CD4-positive, alpha-beta T cell (primary cell): ENCODE results near the gene KANK4. TPM values are rescaled to one million over a fixed set of nuclear protein-coding genes. Genes with fewer than 3 reads are reported as not detected.

ENCODE experiments used
- ATAC-seq: fragments of 200-7000 bp; cut with Tn5 transposase; one replicate; pipeline ENCODE4 v1.10.0; 2022; ENCODE audit warnings: mild to moderate bottlenecking; ENCODE audit not compliant: poor library complexity
- CTCF ChIA-PET: fragments of 350-600 bp; sonication (Branson Sonifier 250); formaldehyde crosslinking; loops from one replicate; lab custom pipeline; 2021; ENCODE audit warnings: antibody characterized with exemption, inconsistent platforms; lab: Charles Lee
- POLR2A ChIA-PET: fragments of 350-600 bp; sonication (Branson Sonifier 250); formaldehyde crosslinking; loops from one replicate; lab custom pipeline; 2021; ENCODE audit warnings: antibody characterized with exemption, inconsistent platforms; lab: Charles Lee
- DNase-seq, 14 experiments: peaks; one replicate each; pipeline ENCODE4 v3.0.0-alpha.2; 2013 to 2020; ENCODE audit warnings: mixed read lengths in 2 of 14
- H3K27ac ChIP-seq, 2 donors: one replicate each; pipeline versions ENCODE4 v1.5.1 to v1.7.0; 2013; ENCODE audit warnings: low read length in 2 of 2, low read depth in 1 of 2, mild to moderate bottlenecking in 1 of 2
- H3K27me3 ChIP-seq, 2 experiments: 1 replicate in 1 of 2; 2 replicates in 1 of 2; pipeline versions ENCODE4 v1.6.1 to v1.7.0; 2013; ENCODE audit warnings: low read length in 2 of 2, control low read depth in 1 of 2, mild to moderate bottlenecking in 1 of 2, moderate library complexity in 1 of 2; ENCODE audit not compliant: insufficient read depth in 2 of 2, control insufficient read depth in 1 of 2
- H3K36me3 ChIP-seq: one replicate; pipeline ENCODE4 v1.6.1; 2013; ENCODE audit warnings: low read length, control low read depth; ENCODE audit not compliant: insufficient read depth
- H3K4me1 ChIP-seq: one replicate; pipeline ENCODE4 v1.6.1; 2013; ENCODE audit warnings: low read length, control low read depth; ENCODE audit not compliant: insufficient read depth
- H3K4me3 ChIP-seq: one replicate; pipeline ENCODE4 v1.5.1; 2013; ENCODE audit warnings: mild to moderate bottlenecking, low read length, moderate library complexity
- H3K9me3 ChIP-seq, 2 experiments: 1 replicate in 1 of 2; 2 replicates in 1 of 2; pipeline versions ENCODE4 v1.6.1 to v1.7.0; 2013; ENCODE audit warnings: low read length in 2 of 2, mild to moderate bottlenecking in 2 of 2, control low read depth in 1 of 2, moderate library complexity in 1 of 2; ENCODE audit not compliant: control insufficient read depth in 1 of 2, insufficient read depth in 1 of 2
- H3K27ac Mint-ChIP-seq: one replicate; pipeline ENCODE4 v1.8.0; 2020; ENCODE audit warnings: mixed read lengths
- H3K27me3 Mint-ChIP-seq: one replicate; pipeline ENCODE4 v1.8.0; 2021; ENCODE audit warnings: mixed read lengths
- H3K36me3 Mint-ChIP-seq: one replicate; pipeline ENCODE4 v1.8.0; 2021; ENCODE audit warnings: low read depth, mixed read lengths
- H3K4me1 Mint-ChIP-seq: one replicate; pipeline ENCODE4 v1.8.0; 2021; ENCODE audit warnings: low read depth, mixed read lengths
- H3K4me3 Mint-ChIP-seq: one replicate; pipeline ENCODE4 v1.8.0; 2020; ENCODE audit warnings: mild to moderate bottlenecking, mixed read lengths
- H3K9me3 Mint-ChIP-seq: one replicate; pipeline ENCODE4 v1.8.0; 2020; ENCODE audit warnings: mixed read lengths
- CTCF ChIP-seq: fragments of 200-600 bp; IDR thresholded peaks from one replicate; pipeline ENCODE4 v1.8.0; 2022; ENCODE audit warnings: antibody characterized with exemption, mild to moderate bottlenecking
- intact Hi-C, 2 experiments: fragments of 100-400 bp; cut with DNase I in 1 of 2; cut with micrococcal nuclease in 1 of 2; formaldehyde crosslinking; loops; one replicate each; pipeline versions ENCODE4 v1.15.1 to v1.9.0; 2023 to 2025; cut with DNase I, micrococcal nuclease
- total RNA-seq, 174 experiments: library from RNA in 2 of 174; stranded (reverse) in 2 of 174; gene quantifications; one replicate each; pipeline ENCODE4 v1.2.3 and lab custom pipeline; 2021 to 2026

Gene KANK4
- total RNA-seq, 2 experiments from 2014 or later = not detected

- Histone ChIP-seq H3K27me3 (no peaks in the 10 kb centered on the region), H3K4me1 (peaks cover 27% of the 10 kb centered on the region), H3K4me3 (no peak overlapping the region), H3K36me3 (no peaks in the 10 kb centered on the region), H3K9me3 (peaks cover 0 to 2% of the 10 kb centered on the region in 2 experiments), H3K27ac (no peak overlapping the region)
- ATAC-seq = no peak
- POLR2A ChIA-PET = no interaction called here
- no peak overlapping the region for H3K4me3 Mint-ChIP-seq
- no peak for DNase-seq
- H3K36me3 Mint-ChIP-seq = no peaks in the 10 kb centered on the region
- TF ChIP-seq CTCF = no peak
- intact Hi-C loops = loop anchor here in 1 of 2 experiments (5.0 kb wide), 1 partner anchor 33 kb away; no protein-coding TSS in a partner anchor
- H3K27me3 Mint-ChIP-seq = no peaks in the 10 kb centered on the region
- no peak overlapping the region for H3K27ac Mint-ChIP-seq
- H3K9me3 Mint-ChIP-seq = no peaks in the 10 kb centered on the region
- CTCF ChIA-PET = no interaction called here
- H3K4me1 Mint-ChIP-seq = peaks cover 37% of the 10 kb centered on the region
These were observed 49.8 kb downstream of the KANK4 start for GRCh38 chr1:62269439-62269838.

GRCh38 chr1:62268315-62268714, 50.9 kb downstream of the KANK4 start:
- Mint-ChIP-seq H3K4me1 (peaks cover 26% of the 10 kb centered on the region), H3K36me3 (no peaks in the 10 kb centered on the region), H3K27ac (no peak overlapping the region), H3K9me3 (no peaks in the 10 kb centered on the region), H3K4me3 (no peak overlapping the region), H3K27me3 (no peaks in the 10 kb centered on the region)
- Histone ChIP-seq H3K27me3 (peaks cover 0 to under 1% of the 10 kb centered on the region in 2 experiments), H3K9me3 (no peaks in the 10 kb centered on the region), H3K4me3 (no peak overlapping the region), H3K4me1 (peaks cover 24% of the 10 kb centered on the region), H3K27ac (no peak overlapping the region), H3K36me3 (no peaks in the 10 kb centered on the region)
- no peak for TF ChIP-seq CTCF
- CTCF ChIA-PET = no interaction called here
- ATAC-seq (no peak), DNase-seq (no peak)
- intact Hi-C loops = loop anchor here in 1 of 2 experiments (5.0 kb wide), 1 partner anchor 34 kb away; no protein-coding TSS in a partner anchor
- POLR2A ChIA-PET = no interaction called here

- Histone ChIP-seq H3K4me3 (no peak overlapping the region), H3K36me3 (no peaks in the 10 kb centered on the region), H3K9me3 (no peaks in the 10 kb centered on the region), H3K27ac (no peak overlapping the region), H3K27me3 (peaks cover 0 to 3% of the 10 kb centered on the region in 2 experiments), H3K4me1 (peaks cover 3% of the 10 kb centered on the region)
- DNase-seq (no peak), ATAC-seq (no peak)
- Mint-ChIP-seq H3K9me3 (no peaks in the 10 kb centered on the region), H3K27me3 (peaks cover 12% of the 10 kb centered on the region), H3K4me3 (no peak overlapping the region), H3K27ac (no peak overlapping the region), H3K36me3 (no peaks in the 10 kb centered on the region), H3K4me1 (peaks cover 8% of the 10 kb centered on the region)
- intact Hi-C loops = loop anchor here in 1 of 2 experiments (5.0 kb wide), 1 partner anchor 36 kb away; no protein-coding TSS in a partner anchor
- TF ChIP-seq CTCF = no peak
- ChIA-PET POLR2A (no interaction called here), CTCF (no interaction called here)
These were observed 53.0 kb downstream of the KANK4 start for GRCh38 chr1:62265956-62266935.
